Measurements from ENCODE around the gene CCDC154. TPM values are rescaled to one million over a fixed set of nuclear protein-coding genes. Genes with fewer than 3 reads are reported as not detected.

CCDC154 gene
- total RNA-seq, 2 donors from 2014 or later = 2.6 to 3.6 TPM

- DNase-seq (ENCODE audit: low spot score in 2 of 2) (no peak), ATAC-seq (no peak)
- no peaks in the 10 kb centered on the region for H3K36me3 Mint-ChIP-seq
- no peak overlapping the region for H3K27ac Mint-ChIP-seq
- H3K9me3 Mint-ChIP-seq = no peaks in the 10 kb centered on the region
Observed at GRCh38 chr16:1416521-1416941, 27.8 kb downstream of the CCDC154 start.

DNA sequence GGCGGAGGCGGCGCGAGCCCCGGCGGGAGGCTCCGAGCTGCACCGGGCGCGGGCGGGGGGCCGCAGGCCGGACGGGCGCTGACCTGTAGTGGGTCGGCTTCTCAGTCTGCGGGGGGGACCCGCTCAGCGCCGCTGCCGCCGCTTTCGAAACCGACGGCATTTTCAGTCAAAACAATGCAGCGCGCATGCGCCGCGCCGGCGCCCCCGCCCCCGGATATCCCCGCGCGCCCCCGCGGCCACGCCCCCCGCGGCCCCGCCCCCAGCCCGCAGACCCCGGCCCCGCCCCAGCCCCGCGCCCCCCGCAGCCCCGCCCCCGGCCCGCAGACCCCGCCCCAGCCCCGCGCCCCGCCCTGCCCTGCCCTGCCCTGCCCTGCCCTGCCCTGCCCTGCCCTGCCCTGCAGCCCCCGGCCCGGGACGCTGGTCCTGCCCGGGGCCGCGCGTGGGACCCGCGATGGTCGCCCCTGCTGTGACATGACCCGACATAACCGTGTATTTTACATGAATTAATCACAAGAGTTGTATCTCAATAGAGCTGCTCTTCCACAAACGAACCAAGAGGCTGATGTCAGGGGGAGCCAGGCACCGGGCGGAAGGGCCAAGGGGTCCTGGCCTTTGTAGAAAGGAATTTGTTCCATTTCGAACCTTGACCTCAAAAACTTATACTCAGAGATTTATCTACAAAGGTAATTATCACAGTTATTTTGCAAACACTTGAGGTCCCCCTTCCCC, 29.7 kb downstream of the CCDC154 start, which contains the start of gene UNKL:
Gene UNKL, minus strand, starts transcription at position 173 of the 729 bp plus-strand sequence. Its CDS starts 13 bp downstream, at position 160.
- peak; percentile 79 to 89 for DNase-seq (ENCODE audit: low spot score in 2 of 2)
- no peaks in the 10 kb centered on the region for H3K9me3 Mint-ChIP-seq

GRCh38 chr16:1413684-1414531, 30.4 kb downstream of the CCDC154 start:
- DNase-seq (ENCODE audit: low spot score in 2 of 2) (peak; percentile 79 to 83), ATAC-seq (peak; percentile 64 to 71)
- Mint-ChIP-seq H3K9me3 (no peaks in the 10 kb centered on the region), H3K27ac (peak overlapping the region; percentile 84 to 87), H3K36me3 (no peaks in the 10 kb centered on the region)

More for the DNA sequence above, 29.7 kb downstream of the CCDC154 start, which contains the start of gene UNKL:
- Mint-ChIP-seq H3K27ac (peak within 1 kb of the TSS; percentile 84 to 87), H3K36me3 (no peaks in the 10 kb centered on the region)
- ATAC-seq = peak; percentile 81 to 82

DNA sequence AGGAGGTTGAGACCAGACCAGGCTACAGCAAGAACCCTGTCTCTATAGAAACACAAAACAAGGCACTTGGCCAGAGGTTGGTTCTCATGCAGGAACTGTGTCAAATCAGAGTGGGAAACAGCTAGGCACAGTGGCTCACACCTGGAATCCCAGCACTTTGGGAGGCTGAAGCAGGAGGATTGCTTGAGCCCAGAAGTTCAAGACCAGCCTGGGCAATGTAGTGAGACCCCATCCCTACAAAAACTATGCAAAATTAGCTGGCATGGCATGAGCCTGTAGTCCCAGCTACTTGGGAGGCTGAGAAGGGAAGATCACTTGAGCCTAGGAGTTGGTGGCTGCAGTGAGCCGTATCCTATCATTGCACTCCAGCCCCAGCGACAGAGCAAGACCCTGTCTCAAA, 31.5 kb downstream of the CCDC154 start:
- no peaks in the 10 kb centered on the region for H3K9me3 Mint-ChIP-seq

DNA sequence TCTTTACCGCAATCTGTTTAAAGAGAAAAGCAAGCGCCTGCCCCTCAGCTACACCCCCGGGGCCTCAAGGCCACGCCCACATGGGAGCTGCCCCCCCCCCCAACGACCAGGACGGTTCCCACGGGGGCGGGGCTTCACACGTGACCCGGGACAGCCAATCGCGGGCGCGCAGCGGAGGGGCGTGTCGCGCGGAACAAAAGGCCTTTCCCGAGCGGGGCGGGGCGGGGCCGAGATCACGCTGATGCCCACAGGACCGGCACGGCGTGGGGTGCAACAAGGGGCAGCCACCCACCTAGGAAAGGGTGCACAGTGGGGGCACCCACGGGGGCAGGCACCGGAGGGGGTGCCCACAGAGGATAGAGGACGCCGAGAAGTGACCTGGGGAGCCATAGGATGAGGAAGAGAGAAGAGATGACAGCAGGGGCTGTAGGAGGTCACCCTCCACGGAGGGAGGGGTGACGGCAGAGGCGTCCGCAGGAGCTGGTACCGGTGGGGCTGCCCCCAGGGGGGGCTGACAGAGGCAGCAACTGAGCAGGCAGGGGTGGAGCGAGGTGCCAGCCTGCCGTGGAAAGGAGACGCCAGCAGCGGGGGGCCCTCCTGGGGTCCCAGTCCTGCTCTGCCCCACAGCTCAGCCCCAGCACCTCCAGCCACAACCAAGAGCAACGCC, 36.1 kb downstream of the CCDC154 start:
- peak; percentile 89 to 99 for DNase-seq (ENCODE audit: low spot score in 2 of 2)
- ATAC-seq = peak; percentile 92 to 97
- H3K9me3 Mint-ChIP-seq = no peaks in the 10 kb centered on the region
- H3K36me3 Mint-ChIP-seq = no peaks in the 10 kb centered on the region
- no peak overlapping the region for H3K27ac Mint-ChIP-seq

More for the DNA sequence above, 31.5 kb downstream of the CCDC154 start:
- ATAC-seq (no peak), DNase-seq (ENCODE audit: low spot score in 2 of 2) (no peak)
- H3K27ac Mint-ChIP-seq = peak overlapping the region in 1 of 2 donors; percentile 87
- H3K36me3 Mint-ChIP-seq = no peaks in the 10 kb centered on the region

GRCh38 chr16:1407753-1408152, 36.6 kb downstream of the CCDC154 start:
- DNase-seq (ENCODE audit: low spot score in 2 of 2) (no peak), ATAC-seq (no peak)
- H3K9me3 Mint-ChIP-seq = no peaks in the 10 kb centered on the region
- no peaks in the 10 kb centered on the region for H3K36me3 Mint-ChIP-seq
- H3K27ac Mint-ChIP-seq = no peak overlapping the region

GRCh38 chr16:1403733-1404132, 40.6 kb downstream of the CCDC154 start:
- Mint-ChIP-seq H3K36me3 (no peaks in the 10 kb centered on the region), H3K27ac (no peak overlapping the region), H3K9me3 (no peaks in the 10 kb centered on the region)
- ATAC-seq (no peak), DNase-seq (ENCODE audit: low spot score in 2 of 2) (no peak)

- ATAC-seq (no peak), DNase-seq (ENCODE audit: low spot score in 2 of 2) (no peak)
- H3K36me3 Mint-ChIP-seq = no peaks in the 10 kb centered on the region
- no peak overlapping the region for H3K27ac Mint-ChIP-seq
- no peaks in the 10 kb centered on the region for H3K9me3 Mint-ChIP-seq
Observed at GRCh38 chr16:1403036-1403435, 41.3 kb downstream of the CCDC154 start.

DNA sequence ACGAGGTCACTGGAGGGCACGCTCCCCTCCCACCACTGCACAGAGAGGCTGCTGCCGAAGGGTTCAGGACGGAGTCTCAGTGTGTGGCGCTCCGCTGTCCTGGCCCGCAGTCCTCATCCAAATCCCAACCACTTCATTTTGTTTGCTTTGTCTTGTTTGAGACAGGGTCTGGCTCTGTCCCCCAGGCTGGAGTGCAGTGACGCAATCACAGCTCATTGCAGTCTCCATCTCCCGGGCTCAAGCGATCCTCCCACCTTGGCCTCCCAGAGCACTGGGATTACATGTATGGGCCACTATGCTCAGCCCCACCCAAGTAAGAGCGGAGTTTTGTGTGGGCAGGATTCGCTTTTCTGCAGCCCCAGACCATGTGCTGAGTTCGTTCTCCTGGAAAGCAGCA, 42.6 kb downstream of the CCDC154 start:
- DNase-seq (ENCODE audit: low spot score in 2 of 2) = no peak
- H3K9me3 Mint-ChIP-seq = no peaks in the 10 kb centered on the region
- ATAC-seq = no peak
- H3K27ac Mint-ChIP-seq = peak overlapping the region in 1 of 2 donors; percentile 12
- H3K36me3 Mint-ChIP-seq = no peaks in the 10 kb centered on the region

GRCh38 chr16:1401061-1401757, 43.1 kb downstream of the CCDC154 start:
- Mint-ChIP-seq H3K9me3 (no peaks in the 10 kb centered on the region), H3K27ac (peak overlapping the region in 1 of 2 donors; percentile 12), H3K36me3 (no peaks in the 10 kb centered on the region)
- ATAC-seq (no peak), DNase-seq (ENCODE audit: low spot score in 2 of 2) (no peak)

- Mint-ChIP-seq H3K27ac (peak overlapping the region in 1 of 2 donors; percentile 46), H3K9me3 (no peaks in the 10 kb centered on the region), H3K36me3 (no peaks in the 10 kb centered on the region)
- DNase-seq (ENCODE audit: low spot score in 2 of 2) (no peak), ATAC-seq (no peak)
Observed at GRCh38 chr16:1398826-1399581, 45.4 kb downstream of the CCDC154 start.

DNA sequence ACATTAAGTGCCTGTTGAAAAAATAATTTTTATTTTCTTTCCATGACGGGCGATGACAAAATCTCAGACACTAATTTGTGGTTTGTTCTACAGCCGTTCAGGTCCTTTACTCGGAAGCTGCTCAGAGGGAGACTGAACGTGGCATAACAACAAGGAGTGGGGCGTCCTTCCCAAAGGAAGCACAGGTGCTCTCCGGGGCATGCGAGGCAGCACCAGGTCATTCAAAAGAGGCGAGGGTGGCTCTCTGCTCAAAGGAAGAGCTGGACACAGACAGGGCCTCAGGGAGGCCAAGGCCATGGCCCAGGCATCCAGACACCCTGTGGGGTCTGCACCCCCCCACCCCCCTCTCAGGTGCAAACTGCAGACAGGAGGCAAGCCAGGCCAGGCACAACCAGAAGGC, 46.0 kb downstream of the CCDC154 start:
- Mint-ChIP-seq H3K9me3 (no peaks in the 10 kb centered on the region), H3K36me3 (no peaks in the 10 kb centered on the region), H3K27ac (peak overlapping the region in 1 of 2 donors; percentile 50)
- ATAC-seq (no peak), DNase-seq (ENCODE audit: low spot score in 2 of 2) (no peak)

GRCh38 chr16:1397779-1398178, 46.6 kb downstream of the CCDC154 start:
- H3K36me3 Mint-ChIP-seq = no peaks in the 10 kb centered on the region
- H3K9me3 Mint-ChIP-seq = no peaks in the 10 kb centered on the region
- peak overlapping the region in 1 of 2 donors; percentile 50 for H3K27ac Mint-ChIP-seq
- no peak for DNase-seq (ENCODE audit: low spot score in 2 of 2)
- ATAC-seq = no peak

- Mint-ChIP-seq H3K9me3 (no peaks in the 10 kb centered on the region), H3K36me3 (no peaks in the 10 kb centered on the region), H3K27ac (no peak overlapping the region)
- DNase-seq (ENCODE audit: low spot score in 2 of 2) (no peak), ATAC-seq (no peak)
Observed at GRCh38 chr16:1395444-1396031, 48.8 kb downstream of the CCDC154 start.

DNA sequence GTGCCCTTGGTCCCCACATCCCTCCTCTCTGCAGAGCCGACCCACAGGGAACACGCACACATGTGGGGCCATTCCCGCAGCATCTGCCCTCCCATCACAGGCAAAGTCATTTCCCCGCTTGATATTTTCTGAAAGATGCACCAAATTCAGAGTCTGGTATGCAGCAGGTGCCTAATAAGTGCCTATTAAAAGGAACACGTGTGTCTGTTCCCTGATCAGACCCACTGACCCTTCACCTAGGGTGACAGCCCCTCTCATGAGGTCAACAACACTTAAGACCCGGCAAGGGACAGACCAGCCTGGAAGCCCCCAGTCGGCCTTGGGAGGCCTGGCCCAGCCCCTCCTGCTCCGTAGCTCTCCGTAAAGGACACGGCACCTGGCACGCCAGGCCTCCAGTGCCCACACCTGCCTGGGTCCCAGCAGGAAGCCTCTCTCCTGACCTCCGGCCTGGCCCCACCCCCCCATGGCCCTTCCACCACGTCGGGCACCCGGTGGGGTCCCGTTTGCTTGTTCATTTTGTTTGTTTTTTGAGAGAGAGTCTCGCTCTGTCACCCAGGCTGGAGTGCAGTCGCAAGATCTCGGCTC, 49.9 kb downstream of the CCDC154 start:
- Mint-ChIP-seq H3K9me3 (no peaks in the 10 kb centered on the region), H3K36me3 (no peaks in the 10 kb centered on the region), H3K27ac (no peak overlapping the region)
- ATAC-seq (no peak), DNase-seq (ENCODE audit: low spot score in 2 of 2) (no peak)

All from activated naive CD4-positive, alpha-beta T cell treated with anti-CD3 and anti-CD28 coated beads, Interleukin-2, amount 50 U/mL, for 72 hours (primary cell).